Measurements from ENCODE around the gene ZRANB3.

ZRANB3 gene

GRCh38 chr2:135203944-135204343, 327.1 kb downstream of the ZRANB3 start:
- Mint-ChIP-seq H3K9me3 (no peaks in the 10 kb centered on the region), H3K4me1 (no peaks in the 10 kb centered on the region), H3K27ac (no peak overlapping the region), H3K4me3 (no peak overlapping the region), H3K27me3 (no peaks in the 10 kb centered on the region)
- DNase-seq (no peak), ATAC-seq (no peak)

GRCh38 chr2:135202751-135203150, 328.3 kb downstream of the ZRANB3 start:
- Mint-ChIP-seq H3K9me3 (no peaks in the 10 kb centered on the region), H3K4me3 (no peak overlapping the region), H3K27me3 (no peaks in the 10 kb centered on the region), H3K4me1 (no peaks in the 10 kb centered on the region), H3K27ac (no peak overlapping the region)
- DNase-seq (no peak), ATAC-seq (no peak)

- H3K27ac Mint-ChIP-seq, result peak overlapping the region in 1 of 2 donors; percentile 12
- ATAC-seq (no peak), DNase-seq (no peak)
- H3K4me1 Mint-ChIP-seq, result no peaks in the 10 kb centered on the region
- H3K27me3 Mint-ChIP-seq, result no peaks in the 10 kb centered on the region
- peaks cover 6 to 7% of the 10 kb centered on the region in 2 donors for H3K9me3 Mint-ChIP-seq
- H3K4me3 Mint-ChIP-seq, result no peak overlapping the region
These were observed 332.5 kb downstream of the ZRANB3 start for GRCh38 chr2:135198481-135198880.

GRCh38 chr2:135190799-135191198, 340.2 kb downstream of the ZRANB3 start:
- ATAC-seq, result no peak
- no peak for DNase-seq
- peaks cover 16 to 27% of the 10 kb centered on the region in 2 donors for H3K9me3 Mint-ChIP-seq

GRCh38 chr2:135189148-135189547, 341.9 kb downstream of the ZRANB3 start:
- DNase-seq, result no peak
- ATAC-seq, result no peak
- Mint-ChIP-seq H3K9me3 (peaks cover 13 to 24% of the 10 kb centered on the region in 2 donors), H3K4me3 (no peak overlapping the region), H3K27me3 (no peaks in the 10 kb centered on the region), H3K27ac (no peak overlapping the region), H3K4me1 (no peaks in the 10 kb centered on the region)

More at GRCh38 chr2:135190799-135191198, 340.2 kb downstream of the ZRANB3 start:
- H3K4me1 Mint-ChIP-seq, result no peaks in the 10 kb centered on the region
- H3K4me3 Mint-ChIP-seq, result no peak overlapping the region
- no peak overlapping the region for H3K27ac Mint-ChIP-seq
- no peaks in the 10 kb centered on the region for H3K27me3 Mint-ChIP-seq

GRCh38 chr2:135187270-135187669, 343.7 kb downstream of the ZRANB3 start:
- Mint-ChIP-seq H3K4me3 (no peak overlapping the region), H3K27ac (no peak overlapping the region), H3K27me3 (no peaks in the 10 kb centered on the region), H3K9me3 (peaks cover 11 to 12% of the 10 kb centered on the region in 2 donors), H3K4me1 (no peaks in the 10 kb centered on the region)
- ATAC-seq (no peak), DNase-seq (no peak)

- H3K9me3 Mint-ChIP-seq, result peaks cover 11 to 12% of the 10 kb centered on the region in 2 donors
- ATAC-seq (no peak), DNase-seq (no peak)
- no peaks in the 10 kb centered on the region for H3K27me3 Mint-ChIP-seq
- no peak overlapping the region for H3K27ac Mint-ChIP-seq
- no peak overlapping the region for H3K4me3 Mint-ChIP-seq
- H3K4me1 Mint-ChIP-seq, result no peaks in the 10 kb centered on the region
These were observed 345.0 kb downstream of the ZRANB3 start for GRCh38 chr2:135186054-135186453.

- Mint-ChIP-seq H3K4me1 (no peaks in the 10 kb centered on the region), H3K27ac (no peak overlapping the region)
These were observed 347.2 kb downstream of the ZRANB3 start for GRCh38 chr2:135183822-135184221.

GRCh38 chr2:135182601-135183000, 348.4 kb downstream of the ZRANB3 start:
- ATAC-seq, result no peak

More at GRCh38 chr2:135183822-135184221, 347.2 kb downstream of the ZRANB3 start:
- DNase-seq (no peak), ATAC-seq (no peak)
- peaks cover 0 to under 1% of the 10 kb centered on the region in 2 donors for H3K9me3 Mint-ChIP-seq
- H3K27me3 Mint-ChIP-seq, result no peaks in the 10 kb centered on the region
- H3K4me3 Mint-ChIP-seq, result no peak overlapping the region

GRCh38 chr2:135182190-135182589, 348.8 kb downstream of the ZRANB3 start:
- no peak overlapping the region for H3K27ac Mint-ChIP-seq

More at GRCh38 chr2:135182601-135183000, 348.4 kb downstream of the ZRANB3 start:
- H3K4me1 Mint-ChIP-seq, result no peaks in the 10 kb centered on the region
- H3K27me3 Mint-ChIP-seq, result no peaks in the 10 kb centered on the region
- no peak overlapping the region for H3K4me3 Mint-ChIP-seq
- no peak for DNase-seq
- no peaks in the 10 kb centered on the region for H3K9me3 Mint-ChIP-seq
- H3K27ac Mint-ChIP-seq, result no peak overlapping the region

GRCh38 chr2:135179689-135180088, 351.3 kb downstream of the ZRANB3 start:
- Mint-ChIP-seq H3K9me3 (peaks cover 0 to 5% of the 10 kb centered on the region in 2 donors), H3K4me3 (no peak overlapping the region), H3K27me3 (no peaks in the 10 kb centered on the region), H3K27ac (no peak overlapping the region), H3K4me1 (no peaks in the 10 kb centered on the region)
- no peak for DNase-seq
- ATAC-seq, result no peak

More at GRCh38 chr2:135182190-135182589, 348.8 kb downstream of the ZRANB3 start:
- ATAC-seq (no peak), DNase-seq (no peak)
- H3K4me1 Mint-ChIP-seq, result no peaks in the 10 kb centered on the region
- H3K4me3 Mint-ChIP-seq, result no peak overlapping the region
- H3K27me3 Mint-ChIP-seq, result no peaks in the 10 kb centered on the region
- no peaks in the 10 kb centered on the region for H3K9me3 Mint-ChIP-seq

- H3K4me3 Mint-ChIP-seq, result no peak overlapping the region
- H3K4me1 Mint-ChIP-seq, result peaks cover 16% of the 10 kb centered on the region
- H3K27me3 Mint-ChIP-seq, result no peaks in the 10 kb centered on the region
- ATAC-seq (no peak), DNase-seq (no peak)
- peaks cover 0 to 5% of the 10 kb centered on the region in 2 donors for H3K9me3 Mint-ChIP-seq
- no peak overlapping the region for H3K27ac Mint-ChIP-seq
These were observed 355.8 kb downstream of the ZRANB3 start for GRCh38 chr2:135175177-135175576.

GRCh38 chr2:135174810-135175093, 356.3 kb downstream of the ZRANB3 start:
- H3K4me3 Mint-ChIP-seq, result no peak overlapping the region
- ATAC-seq, result no peak

GRCh38 chr2:135174049-135174809, 356.8 kb downstream of the ZRANB3 start:
- Mint-ChIP-seq H3K9me3 (peaks cover 0 to 5% of the 10 kb centered on the region in 2 donors), H3K4me1 (peaks cover 26% of the 10 kb centered on the region), H3K27me3 (no peaks in the 10 kb centered on the region), H3K4me3 (no peak overlapping the region), H3K27ac (no peak overlapping the region)
- DNase-seq (no peak), ATAC-seq (no peak)

More at GRCh38 chr2:135174810-135175093, 356.3 kb downstream of the ZRANB3 start:
- Mint-ChIP-seq H3K9me3 (peaks cover 0 to 5% of the 10 kb centered on the region in 2 donors), H3K27ac (no peak overlapping the region), H3K4me1 (peaks cover 21% of the 10 kb centered on the region), H3K27me3 (no peaks in the 10 kb centered on the region)
- DNase-seq, result no peak

- DNase-seq, result no peak
- peaks cover 38% of the 10 kb centered on the region for H3K4me1 Mint-ChIP-seq
- no peaks in the 10 kb centered on the region for H3K27me3 Mint-ChIP-seq
- peak overlapping the region; percentile 9 to 38 for H3K27ac Mint-ChIP-seq
- peak; percentile 87 for ATAC-seq
- peak overlapping the region; percentile 53 to 70 for H3K4me3 Mint-ChIP-seq
- no peaks in the 10 kb centered on the region for H3K9me3 Mint-ChIP-seq
These were observed 360.9 kb downstream of the ZRANB3 start for GRCh38 chr2:135169900-135170753.
